SK-N-SH (cell line): Measurements from ENCODE around the gene GREM2.

Experiments
- CHD2 ChIP-seq: fragments of 150-350 bp; IDR thresholded peaks from 2 replicates; pipeline ENCODE4 v1.6.1; 2018; ENCODE audit warnings: low read length; ENCODE audit not compliant: partially characterized antibody
- CTCF ChIP-seq: fragments of 200-600 bp; sonication (generic); IDR thresholded peaks from 2 replicates; pipeline ENCODE4 v1.6.1; 2017; ENCODE audit warnings: antibody characterized with exemption, mild to moderate bottlenecking, moderate library complexity
- ELF1 ChIP-seq: IDR thresholded peaks from 2 replicates; pipeline ENCODE4 v1.4.0; 2012
- EP300 ChIP-seq, 2 experiments: IDR thresholded peaks; 2 replicates each; pipeline versions ENCODE4 v1.4.0 to v1.6.1; 2012; ENCODE audit warnings: borderline replicate concordance in 1 of 2, low read depth in 1 of 2, low read length in 1 of 2
- EZH2phosphoT487 ChIP-seq: fragments of 200-600 bp; sonication (generic); IDR thresholded peaks from 2 replicates; pipeline ENCODE4 v1.6.1; 2017; ENCODE audit warnings: low read depth, mixed run types, mild to moderate bottlenecking, antibody characterized with exemption, moderate library complexity, borderline replicate concordance
- FOSL2 ChIP-seq: IDR thresholded peaks from 2 replicates; pipeline ENCODE4 v1.4.0; 2012; ENCODE audit warnings: low read depth, mild to moderate bottlenecking, moderate library complexity, borderline replicate concordance
- MAX ChIP-seq: IDR thresholded peaks from 2 replicates; pipeline ENCODE4 v1.4.0; 2012; ENCODE audit warnings: low read depth
- MXI1 ChIP-seq: IDR thresholded peaks from 2 replicates; pipeline ENCODE4 v1.6.1; 2012; ENCODE audit warnings: mild to moderate bottlenecking, low read depth, low read length, improper control_type of control experiment
- NRF1 ChIP-seq: IDR thresholded peaks from 2 replicates; pipeline ENCODE4 v1.6.1; 2012; ENCODE audit warnings: low read depth, mild to moderate bottlenecking, low read length
- POLR2AphosphoS5 ChIP-seq: IDR thresholded peaks from 2 replicates; pipeline ENCODE4 v1.6.1; 2012; ENCODE audit warnings: low read depth, low read length
- RAD21 ChIP-seq: IDR thresholded peaks from 2 replicates; pipeline ENCODE4 v1.6.1; 2012; ENCODE audit warnings: mild to moderate bottlenecking, low read length
- RFX5 ChIP-seq: IDR thresholded peaks from 2 replicates; pipeline ENCODE4 v1.6.1; 2012; ENCODE audit warnings: mild to moderate bottlenecking, improper control_type of control experiment, low read length
- SIN3A ChIP-seq: IDR thresholded peaks from 2 replicates; pipeline ENCODE4 v1.6.1; 2012; ENCODE audit warnings: low read depth, mild to moderate bottlenecking, low read length, moderate library complexity, borderline replicate concordance
- TAF1 ChIP-seq: IDR thresholded peaks from 2 replicates; pipeline ENCODE4 v1.6.1; 2012; ENCODE audit warnings: low read depth, mild to moderate bottlenecking, low read length, moderate library complexity, borderline replicate concordance

GRCh38 chr1:240612811-240613210 lies 856 bp upstream of the GREM2 start:
- no peak for TF ChIP-seq CTCF
- no peak for TF ChIP-seq CHD2
- TF ChIP-seq EP300 (IDR thresholded peaks at IDR 0.05; ENCODE audit: borderline replicate concordance in 1 of 2, low read depth in 1 of 2, low read length in 1 of 2), result no peak
- TF ChIP-seq FOSL2, result no peak
- no peak for TF ChIP-seq ELF1
- TF ChIP-seq TAF1, result no peak
- TF ChIP-seq RFX5, result no peak
- TF ChIP-seq POLR2AphosphoS5, result no peak
- TF ChIP-seq RAD21, result no peak
- no peak for TF ChIP-seq NRF1
- TF ChIP-seq EZH2phosphoT487, result no peak
- no peak for TF ChIP-seq SIN3A
- TF ChIP-seq MXI1, result no peak
- no peak for TF ChIP-seq MAX
